NCI-H774 (cell line): ENCODE data around the gene MRPL45.

Source experiments
- DNase-seq: peaks from one replicate; lab custom pipeline; 2025; lab: John Stamatoyannopoulos, UW

MRPL45 gene

DNA sequence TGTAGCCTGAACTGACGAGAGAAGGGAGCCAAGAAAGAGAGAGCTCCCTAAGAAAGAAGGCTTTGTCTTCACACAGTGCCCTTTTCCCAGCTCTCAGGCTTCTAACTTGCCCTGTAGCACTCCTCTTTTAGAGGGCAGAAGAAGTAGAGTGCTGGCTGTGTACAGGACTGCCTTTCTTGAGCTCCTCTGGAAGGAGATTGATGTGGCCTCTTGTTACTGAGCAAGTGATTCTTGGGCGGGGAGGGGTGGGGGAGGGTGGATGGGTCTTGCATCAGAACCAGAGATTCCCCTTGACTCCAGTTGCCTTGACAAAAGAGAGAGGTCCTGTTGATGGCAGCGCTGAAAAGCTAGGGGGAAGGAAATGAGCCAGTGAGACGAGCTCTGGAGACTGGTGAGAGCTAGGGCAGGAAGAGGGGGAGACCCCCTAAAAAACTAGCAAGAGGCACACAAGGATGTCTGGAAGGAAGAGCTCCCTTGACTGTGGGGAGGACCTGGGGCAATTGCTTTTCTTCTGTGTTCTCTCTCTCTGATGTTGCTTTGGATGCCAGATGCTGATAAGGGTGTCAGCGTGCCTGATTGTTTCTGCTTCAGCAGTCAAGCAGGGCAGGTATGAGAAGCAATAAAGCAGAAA lies 28.4 kb downstream of the MRPL45 start:
- DNase-seq = no peak

DNA sequence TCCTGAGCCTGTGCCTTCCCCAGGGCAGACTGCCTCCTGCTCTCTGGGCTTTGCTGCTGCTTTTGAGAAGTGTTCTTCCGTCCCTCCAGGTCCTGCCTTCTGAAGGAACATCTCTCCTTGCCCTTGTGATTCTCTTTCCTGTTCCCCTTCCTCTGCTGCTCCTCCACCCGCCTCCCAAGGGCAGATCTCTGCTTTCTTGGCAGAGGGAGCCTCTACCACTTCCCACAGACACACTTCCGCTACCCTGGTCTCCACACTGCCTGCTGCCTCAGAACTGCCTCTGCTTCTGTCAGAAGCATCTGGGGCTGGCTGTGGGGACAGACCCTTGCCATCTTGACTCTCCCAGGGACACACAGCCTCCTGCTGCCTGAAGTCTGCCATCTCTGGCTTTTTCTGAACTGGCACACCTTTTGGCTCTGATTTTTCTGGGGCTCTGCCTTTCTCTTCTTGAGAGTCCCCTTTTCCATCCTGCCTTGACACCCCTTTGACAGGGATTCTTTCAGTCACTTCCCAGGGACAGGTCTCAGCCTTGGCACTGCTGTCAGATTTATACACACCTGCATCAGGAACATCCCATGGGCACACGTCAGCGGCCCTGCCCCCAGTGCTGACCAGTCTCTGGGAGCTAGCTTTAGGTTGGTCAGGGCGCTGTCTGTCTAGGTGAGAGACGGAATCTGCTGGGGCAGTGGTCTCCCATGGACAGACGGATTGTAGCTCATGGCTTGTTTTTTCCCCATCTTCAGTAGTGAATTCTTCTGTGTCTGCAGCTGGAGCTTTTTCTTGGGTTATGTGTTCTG lies 30.2 kb downstream of the MRPL45 start:
- no peak for DNase-seq

- no peak for DNase-seq
Measured at GRCh38 chr17:38327936-38328335, 31.0 kb downstream of the MRPL45 start.

- no peak for DNase-seq
Measured at GRCh38 chr17:38328620-38329019, 31.7 kb downstream of the MRPL45 start.

- no peak for DNase-seq
Measured at GRCh38 chr17:38329284-38329683, 32.3 kb downstream of the MRPL45 start.

- no peak for DNase-seq
Measured at GRCh38 chr17:38329808-38330730, 33.1 kb downstream of the MRPL45 start.

DNA sequence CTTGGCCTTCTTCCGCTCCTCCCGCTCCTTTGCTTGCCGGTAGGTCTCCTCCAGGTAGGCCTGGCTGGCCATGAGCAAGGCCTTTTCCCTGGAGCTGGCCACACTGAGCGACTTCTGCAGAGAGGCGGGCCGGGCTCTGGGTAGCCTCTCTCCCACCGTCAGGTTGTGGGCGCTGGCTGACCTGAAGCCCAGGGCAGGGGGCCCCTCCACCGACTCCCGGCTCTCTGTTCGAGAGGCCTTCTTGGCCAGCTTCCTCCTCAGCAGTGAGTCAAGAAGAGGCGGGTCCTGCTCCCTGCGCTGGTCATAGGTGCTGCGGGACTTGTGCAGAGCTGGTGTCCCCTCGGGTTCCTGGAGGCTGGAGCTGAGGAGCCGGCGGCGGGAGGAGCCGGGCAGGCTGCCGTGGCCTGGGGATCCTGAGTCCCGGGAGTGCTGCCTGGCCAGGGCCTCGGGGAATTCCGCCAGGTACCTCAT lies 34.0 kb downstream of the MRPL45 start:
- DNase-seq = no peak

DNA sequence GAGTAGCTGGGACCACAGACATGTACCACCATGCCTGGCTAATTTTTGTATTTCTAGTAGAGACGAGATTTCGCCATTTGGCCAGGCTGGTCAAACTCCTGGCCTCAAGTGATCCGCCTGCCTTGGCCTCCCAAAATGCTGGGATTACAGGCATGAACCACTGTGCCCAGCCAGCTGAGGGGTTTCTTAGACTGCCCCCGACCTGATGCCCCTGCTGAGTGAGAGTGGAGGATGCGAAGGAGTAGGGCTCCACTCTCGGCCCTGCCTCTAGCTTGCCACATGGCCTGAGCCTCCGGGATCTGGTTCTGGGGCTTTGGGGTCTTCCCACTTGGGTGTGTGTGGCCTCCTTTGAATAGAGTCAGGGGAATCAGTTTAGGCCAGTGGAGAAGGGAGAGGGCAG lies 35.8 kb downstream of the MRPL45 start:
- DNase-seq = no peak

- peak; percentile 37 for DNase-seq
Measured at GRCh38 chr17:38333635-38334295, 36.8 kb downstream of the MRPL45 start.

DNA sequence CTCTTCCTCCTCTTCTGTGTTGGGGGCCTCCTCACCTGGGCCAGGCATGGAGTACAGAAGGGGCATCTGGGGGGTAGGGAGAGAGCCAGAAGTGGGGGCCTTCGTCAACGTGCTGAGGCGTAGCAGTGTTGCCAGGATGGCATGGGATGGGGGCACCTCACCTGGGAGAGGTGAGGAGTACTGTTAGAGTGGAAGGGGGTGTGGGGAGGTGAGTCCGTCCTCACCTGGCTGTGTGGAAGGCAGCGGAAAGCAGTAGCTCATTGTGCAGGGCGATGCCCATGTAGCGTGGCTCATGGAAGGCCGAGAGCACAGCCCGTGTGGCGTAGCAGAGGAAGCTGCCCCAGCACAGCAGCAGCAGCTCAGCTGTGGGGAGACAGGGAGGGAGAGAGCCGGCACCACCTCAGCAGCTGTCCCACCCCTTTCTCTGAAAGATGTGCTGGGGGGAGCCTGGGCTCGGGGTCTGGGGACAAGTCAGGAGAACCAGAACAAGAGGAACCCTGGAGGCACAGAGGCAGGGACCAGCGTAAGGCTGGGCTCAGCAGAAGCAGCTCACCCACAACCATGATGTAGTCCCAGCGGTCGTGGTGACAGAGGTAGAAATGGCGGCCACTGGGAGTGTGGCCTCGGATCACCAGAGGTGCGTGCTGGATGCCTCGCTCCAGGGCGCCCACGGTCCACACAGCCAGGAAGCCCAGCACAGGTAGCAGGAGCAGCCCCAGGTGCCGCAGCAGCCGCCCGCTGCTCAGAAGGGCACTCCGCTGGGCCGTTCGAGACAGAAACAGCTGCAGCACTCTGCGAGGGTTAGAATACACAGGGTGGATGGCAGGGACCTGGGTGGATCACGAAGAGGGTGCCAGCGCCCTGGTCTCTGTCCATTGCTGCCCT lies 37.8 kb downstream of the MRPL45 start:
- DNase-seq = no peak

- no peak for DNase-seq
Measured at GRCh38 chr17:38336838-38337237, 39.9 kb downstream of the MRPL45 start.

DNA sequence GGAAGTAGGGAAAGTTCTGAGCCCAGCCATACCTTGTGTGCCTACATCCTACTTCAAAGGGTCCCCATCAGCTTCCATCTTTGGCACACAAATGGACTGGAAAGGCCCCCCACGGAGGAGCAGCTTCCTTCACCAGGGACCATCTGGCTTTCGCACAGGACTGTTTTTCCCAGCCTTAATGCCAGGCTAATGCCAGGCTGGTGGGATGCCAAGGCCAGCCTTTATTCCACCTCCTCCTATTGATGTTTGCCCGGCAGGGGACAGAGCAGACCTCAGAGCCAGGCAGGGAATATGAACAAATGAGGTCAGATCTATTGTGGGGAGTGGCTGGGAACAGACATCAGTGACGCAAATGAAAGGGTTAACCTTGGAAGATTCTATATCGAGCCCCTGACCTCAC lies 41.1 kb downstream of the MRPL45 start:
- no peak for DNase-seq

DNA sequence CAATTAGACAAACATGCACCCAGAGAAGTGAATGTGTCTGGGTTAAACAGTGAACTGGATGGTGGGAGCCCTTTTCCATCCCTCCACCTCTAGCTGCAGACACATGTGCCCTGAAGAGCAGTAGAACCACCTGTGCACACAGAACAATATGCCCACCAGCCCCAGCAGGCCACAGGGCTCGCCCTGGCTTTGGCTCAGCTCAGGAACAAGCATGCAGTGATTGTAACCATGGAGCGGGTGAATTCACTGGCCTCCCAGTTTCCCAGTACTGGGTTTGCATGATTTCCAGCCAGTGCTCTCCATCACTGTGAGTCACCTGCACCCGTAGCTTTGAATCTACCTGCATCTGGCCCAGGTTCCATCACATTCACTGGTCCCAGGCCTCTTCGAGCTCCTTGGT lies 41.6 kb downstream of the MRPL45 start:
- no peak for DNase-seq

GRCh38 chr17:38339891-38340290 lies 42.9 kb downstream of the MRPL45 start:
- no peak for DNase-seq

- DNase-seq = peak; percentile 94
Measured at GRCh38 chr17:38341035-38341721, 44.2 kb downstream of the MRPL45 start.

DNA sequence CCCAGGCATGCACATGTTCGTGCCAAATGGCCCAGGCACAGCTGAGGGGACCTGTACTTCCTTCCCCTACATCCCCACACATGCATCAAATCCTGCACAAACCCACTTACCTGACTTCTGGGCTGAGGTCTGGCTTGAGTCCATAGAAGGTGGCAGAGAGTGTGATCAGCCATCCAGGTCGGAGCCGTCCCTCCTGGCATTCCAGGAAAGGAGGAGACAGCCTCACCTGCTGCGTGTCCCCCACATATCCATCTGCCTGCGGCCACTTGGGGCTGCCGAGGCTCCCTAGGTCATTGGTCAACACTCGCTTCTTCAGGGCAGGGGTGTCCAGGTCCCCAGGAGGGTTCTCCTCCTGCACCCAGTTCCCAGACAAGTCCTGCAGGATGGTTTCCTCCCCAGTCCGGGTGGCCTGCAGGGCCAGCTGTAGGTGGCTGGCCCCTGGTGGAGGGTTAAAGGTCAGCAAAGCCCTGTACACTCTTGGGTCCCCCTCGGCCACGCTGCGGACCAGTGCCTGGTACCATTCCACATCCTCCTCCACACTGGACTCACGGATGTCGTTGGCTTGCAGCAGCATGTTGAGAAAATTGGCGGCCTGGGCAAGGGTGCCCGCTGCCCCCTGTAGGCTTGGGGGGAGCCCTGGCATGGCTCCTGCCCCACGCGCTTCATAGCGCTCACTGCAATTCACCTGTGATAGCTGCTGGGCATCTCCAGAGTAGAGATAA lies 46.1 kb downstream of the MRPL45 start:
- DNase-seq = no peak

DNA sequence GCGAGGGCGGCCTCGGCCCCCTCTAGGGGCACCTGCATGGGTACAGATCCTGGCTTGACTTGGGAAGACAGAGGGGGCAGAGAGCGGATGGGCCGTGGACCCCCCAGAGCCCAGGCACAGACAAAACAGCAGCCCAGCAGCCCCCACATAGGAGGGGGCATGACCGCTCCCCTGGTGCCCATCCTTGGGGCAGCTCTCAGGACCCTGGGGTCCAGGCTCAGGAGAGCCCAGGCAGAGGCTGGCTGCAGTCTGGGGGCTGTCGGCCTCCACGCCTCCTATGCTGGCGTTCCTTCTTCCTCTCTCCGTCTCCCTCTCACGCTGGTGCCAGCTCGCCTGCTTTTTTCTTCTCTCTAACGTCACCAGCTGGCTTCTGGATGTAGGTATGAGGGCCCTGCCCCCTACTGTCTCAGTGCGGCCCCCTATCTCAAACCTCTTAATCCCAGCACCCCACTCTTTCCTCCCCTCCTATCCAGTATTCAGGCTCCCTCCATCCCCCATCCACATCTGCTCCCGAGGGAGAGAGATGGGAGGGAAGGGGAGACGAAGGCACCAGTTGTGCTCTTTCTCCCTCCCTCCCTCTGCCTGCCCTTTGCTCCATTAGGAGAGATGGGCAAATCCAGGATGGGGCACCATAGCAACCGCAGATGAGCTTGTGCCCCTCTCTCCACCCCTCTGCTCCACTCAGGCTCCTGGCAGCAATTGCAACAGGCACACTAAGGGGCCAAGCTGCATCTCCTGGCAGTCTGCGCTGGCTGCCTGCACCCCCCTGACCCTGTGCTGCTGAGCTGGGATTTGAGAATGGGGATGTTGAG lies 46.8 kb downstream of the MRPL45 start, which contains the start of gene GPR179:
Gene GPR179, minus strand, starts transcription at position 349 of the 812 bp plus-strand sequence. Its CDS starts 167 bp downstream, at position 182.
- DNase-seq = no peak

DNA sequence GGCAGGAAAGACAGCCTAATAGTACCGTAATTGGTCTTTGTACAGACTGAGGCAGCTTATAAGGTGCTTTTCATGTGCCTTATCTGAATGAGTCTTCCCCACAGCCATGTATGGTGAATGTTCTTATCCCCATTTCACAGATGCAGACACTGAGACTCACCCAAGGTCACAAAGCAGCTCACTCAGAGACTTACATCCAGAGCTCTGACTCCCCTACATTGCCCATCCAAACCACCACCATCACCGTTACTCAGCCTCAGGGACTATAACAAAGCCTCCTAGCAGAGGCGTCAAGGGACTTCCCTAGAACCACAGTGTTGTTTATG lies 47.4 kb downstream of the MRPL45 start:
- no peak for DNase-seq

DNA sequence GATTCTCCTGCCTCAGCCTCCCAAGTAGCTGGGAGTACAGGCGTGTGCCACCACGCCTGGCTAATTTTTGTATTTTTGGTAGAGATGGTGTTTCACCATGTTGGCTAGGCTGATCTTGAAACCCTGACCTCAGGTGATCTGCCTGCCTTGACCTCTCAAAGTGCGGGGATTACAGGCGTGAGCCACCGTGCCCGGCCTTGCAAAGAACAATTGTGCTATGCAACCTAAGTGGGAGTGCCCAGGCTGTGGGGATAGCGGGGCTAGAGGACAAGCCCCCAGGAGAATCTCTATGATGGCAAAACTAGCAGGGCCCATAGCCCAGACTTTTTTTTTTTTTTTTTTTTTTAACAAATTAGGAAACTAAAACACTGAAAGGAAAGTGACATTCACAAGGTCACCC lies 48.8 kb downstream of the MRPL45 start:
- no peak for DNase-seq
